H1 (cell line): ENCODE measurements around the gene NNMT.

Experiments
- BRCA1 ChIP-seq: IDR thresholded peaks from 2 replicates; pipeline ENCODE4 v1.6.1; 2012; ENCODE audit warnings: low read depth, low read length, improper control_type of control experiment
- CREB1 ChIP-seq: IDR thresholded peaks from 2 replicates; pipeline ENCODE4 v1.6.1; 2012; ENCODE audit warnings: inconsistent platforms
- CTCF ChIP-seq, 3 experiments: IDR thresholded peaks; 1 replicate in 2 of 3; 2 replicates in 1 of 3; pipeline versions ENCODE4 v1.5.1 to v1.6.1; 2011; ENCODE audit warnings: low read length in 3 of 3, mild to moderate bottlenecking in 3 of 3, inconsistent platforms in 2 of 3, low read depth in 1 of 3, moderate library complexity in 1 of 3; ENCODE audit not compliant: insufficient read depth in 1 of 3; ENCODE audit errors: control extremely low read depth in 1 of 3
- POLR2AphosphoS5 ChIP-seq: IDR thresholded peaks from 2 replicates; pipeline ENCODE4 v1.6.1; 2011; ENCODE audit warnings: low read depth, low read length
- RFX5 ChIP-seq: IDR thresholded peaks from 2 replicates; pipeline ENCODE4 v1.6.1; 2011; ENCODE audit warnings: low read depth, low read length, improper control_type of control experiment, borderline replicate concordance
- SIX5 ChIP-seq: IDR thresholded peaks from 2 replicates; pipeline ENCODE4 v1.6.1; 2011; ENCODE audit warnings: mild to moderate bottlenecking, low read depth, low read length
- TAF1 ChIP-seq: IDR thresholded peaks from 2 replicates; pipeline ENCODE4 v1.6.1; 2011; ENCODE audit warnings: mild to moderate bottlenecking, low read depth, low read length
- YY1 ChIP-seq: IDR thresholded peaks from 2 replicates; pipeline ENCODE4 v1.6.1; 2011; ENCODE audit warnings: low read depth, mild to moderate bottlenecking, low read length

- no peak for TF ChIP-seq CTCF (IDR thresholded peaks at IDR 0.05; ENCODE audit: control extremely low read depth in 1 of 3, insufficient read depth in 1 of 3, low read depth in 1 of 3, low read length in 3 of 3)
- no peak for TF ChIP-seq POLR2AphosphoS5
- TF ChIP-seq BRCA1, result no peak
- no peak for TF ChIP-seq RFX5
- no peak for TF ChIP-seq YY1
- no peak for TF ChIP-seq CREB1
- TF ChIP-seq SIX5, result no peak
- no peak for TF ChIP-seq TAF1
Measured at GRCh38 chr11:114259551-114259983, 36.6 kb upstream of the NNMT start.
